Neural cell (in vitro differentiated cells): ENCODE measurements around the gene RIPK1.

ENCODE experiments used
- CTCF ChIP-seq: fragments of 450-650 bp; IDR thresholded peaks from 2 replicates; pipeline ENCODE4 v1.5.1; 2014; ENCODE audit warnings: antibody characterized with exemption, mild to moderate bottlenecking, moderate library complexity; ENCODE audit not compliant: poor library complexity, severe bottlenecking
- EP300 ChIP-seq: fragments of 450-650 bp; conservative IDR thresholded peaks from 2 replicates; pipeline ENCODE4 v1.6.1; 2014; ENCODE audit warnings: antibody characterized with exemption, mild to moderate bottlenecking, moderate library complexity; ENCODE audit not compliant: poor library complexity, severe bottlenecking
- EZH2 ChIP-seq: fragments of 200-600, 300-800 bp; shearing (Covaris generic), sonication (generic); IDR thresholded peaks from 2 replicates; pipeline ENCODE4 v1.6.1; 2014; ENCODE audit warnings: antibody characterized with exemption, low read length, borderline replicate concordance, mild to moderate bottlenecking; ENCODE audit not compliant: insufficient read depth, poor library complexity, severe bottlenecking
- POLR2AphosphoS5 ChIP-seq: IDR thresholded peaks from 2 replicates; pipeline ENCODE4 v1.6.1; 2012
- RAD21 ChIP-seq: fragments of 450-650 bp; conservative IDR thresholded peaks from 2 replicates; pipeline ENCODE4 v1.6.1; 2014; ENCODE audit warnings: antibody characterized with exemption, mild to moderate bottlenecking, moderate library complexity

GRCh38 chr6:3088968-3089367, 20.7 kb downstream of the RIPK1 start:
- TF ChIP-seq EP300 (no peak), RAD21 (no peak), POLR2AphosphoS5 (no peak), CTCF (no peak), EZH2 (no peak)
